Caco-2 (cell line): ENCODE measurements around the gene SAMD5. TPM values are rescaled to one million over a fixed set of nuclear protein-coding genes. Genes with fewer than 3 reads are reported as not detected.

Source experiments
- BruUV-seq: library from RNA; stranded (reverse); fragments of 400-500 nt; replicated peaks from 2 replicates; lab custom pipeline; 2021; lab: Mats Ljungman, UMichigan
- CTCF ChIA-PET: fragments of 300-600 bp; sonication (Branson Sonifier 250); formaldehyde crosslinking; loops from one replicate; lab custom pipeline; 2022; ENCODE audit warnings: antibody characterized with exemption; lab: Charles Lee
- POLR2A ChIA-PET: fragments of 300-600 bp; sonication (Branson Sonifier 250); formaldehyde crosslinking; loops from one replicate; lab custom pipeline; 2022; ENCODE audit warnings: antibody characterized with exemption; lab: Charles Lee
- DNase-seq, 2 experiments: peaks; one replicate each; pipeline versions ENCODE4 v3.0.0 to v3.0.0-alpha.2; 2020 to 2022
- H3K27me3 ChIP-seq: replicated peaks from 2 replicates; pipeline ENCODE4 v1.6.0; 2011; ENCODE audit warnings: low read length; ENCODE audit not compliant: control insufficient read depth, insufficient read depth
- H3K36me3 ChIP-seq: 2 replicates; pipeline ENCODE4 v1.5.1; 2011; ENCODE audit warnings: low read length; ENCODE audit not compliant: control insufficient read depth, insufficient read depth
- H3K4me1 ChIP-seq: fragments of 250-450 bp; sonication (Bioruptor Pico); 2 replicates; pipeline ENCODE4 v1.5.1; 2020; ENCODE audit warnings: mild to moderate bottlenecking
- H3K4me3 ChIP-seq: 2 replicates; pipeline ENCODE4 v1.5.1; 2011; ENCODE audit warnings: low read depth, mild to moderate bottlenecking, control low read depth, low read length
- H3K9me3 ChIP-seq: fragments of 250-450 bp; sonication (Bioruptor Pico); 2 replicates; pipeline ENCODE4 v1.5.1; 2020; ENCODE audit warnings: mild to moderate bottlenecking, moderate library complexity
- H3K27ac Mint-ChIP-seq: one replicate; pipeline ENCODE4 v1.8.0; 2022; ENCODE audit warnings: mixed read lengths; ENCODE audit not compliant: unreplicated experiment
- H3K27me3 Mint-ChIP-seq: one replicate; pipeline ENCODE4 v1.8.0; 2022; ENCODE audit warnings: mixed read lengths; ENCODE audit not compliant: insufficient read depth, unreplicated experiment
- H3K36me3 Mint-ChIP-seq: one replicate; pipeline ENCODE4 v1.8.0; 2022; ENCODE audit warnings: mild to moderate bottlenecking, mixed read lengths; ENCODE audit not compliant: insufficient read depth, unreplicated experiment
- H3K4me1 Mint-ChIP-seq: one replicate; pipeline ENCODE4 v1.8.0; 2022; ENCODE audit warnings: low read depth, mixed read lengths; ENCODE audit not compliant: unreplicated experiment
- H3K4me3 Mint-ChIP-seq: one replicate; pipeline ENCODE4 v1.8.0; 2022; ENCODE audit warnings: mild to moderate bottlenecking, moderate library complexity, mixed read lengths; ENCODE audit not compliant: unreplicated experiment
- H3K9me3 Mint-ChIP-seq: one replicate; pipeline ENCODE4 v1.8.0; 2022; ENCODE audit warnings: mixed read lengths; ENCODE audit not compliant: unreplicated experiment
- intact Hi-C: fragments of 100-400 bp; cut with micrococcal nuclease; formaldehyde crosslinking; loops from one replicate; pipeline ENCODE4 v1.10.0; 2022; ENCODE audit not compliant: unreplicated experiment
- total RNA-seq: library from RNA; stranded (reverse); gene quantifications from 2 replicates; pipeline ENCODE4 v1.2.3, GENCODE V29; 2022
- TF ChIP-seq, protein P1 (sequence below), 2 experiments: fragments of 200-600 bp in 1 of 2; IDR thresholded peaks; 1 replicate in 1 of 2; 2 replicates in 1 of 2; pipeline versions ENCODE4 v1.5.1 to v1.8.0; 2011 to 2022; ENCODE audit warnings: antibody characterized with exemption in 1 of 2, control low read depth in 1 of 2, inconsistent platforms in 1 of 2, low read depth in 1 of 2, low read length in 1 of 2, mild to moderate bottlenecking in 1 of 2, moderate library complexity in 1 of 2; ENCODE audit not compliant: insufficient read depth in 1 of 2, severe bottlenecking in 1 of 2, unreplicated experiment in 1 of 2

Gene SAMD5
- total RNA-seq, 1 experiment from 2014 or later, result 13.4 TPM

DNA sequence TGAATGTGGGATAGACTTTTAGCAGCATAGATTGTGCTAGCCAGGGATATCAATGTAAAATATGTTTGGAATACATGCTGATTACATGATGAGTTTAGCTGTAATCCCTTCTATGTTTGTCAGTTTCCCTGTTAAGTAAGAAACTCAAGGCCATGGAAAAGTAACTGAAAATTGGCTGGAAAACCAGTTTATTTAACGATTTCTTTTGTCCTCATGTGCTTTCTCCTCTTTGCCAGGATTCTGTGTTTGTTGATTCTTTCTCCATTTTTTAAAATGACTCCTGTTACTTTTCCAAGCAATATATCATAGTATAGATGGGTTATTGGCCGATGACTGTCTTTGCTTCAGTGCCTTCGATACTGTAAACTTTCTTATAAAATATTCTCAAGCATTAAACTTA, 87.5 kb downstream of the SAMD5 start:
- BruUV-seq, result no TSS peak
- CTCF ChIA-PET, result no interaction called here
- intact Hi-C loops, result no loop called here

DNA sequence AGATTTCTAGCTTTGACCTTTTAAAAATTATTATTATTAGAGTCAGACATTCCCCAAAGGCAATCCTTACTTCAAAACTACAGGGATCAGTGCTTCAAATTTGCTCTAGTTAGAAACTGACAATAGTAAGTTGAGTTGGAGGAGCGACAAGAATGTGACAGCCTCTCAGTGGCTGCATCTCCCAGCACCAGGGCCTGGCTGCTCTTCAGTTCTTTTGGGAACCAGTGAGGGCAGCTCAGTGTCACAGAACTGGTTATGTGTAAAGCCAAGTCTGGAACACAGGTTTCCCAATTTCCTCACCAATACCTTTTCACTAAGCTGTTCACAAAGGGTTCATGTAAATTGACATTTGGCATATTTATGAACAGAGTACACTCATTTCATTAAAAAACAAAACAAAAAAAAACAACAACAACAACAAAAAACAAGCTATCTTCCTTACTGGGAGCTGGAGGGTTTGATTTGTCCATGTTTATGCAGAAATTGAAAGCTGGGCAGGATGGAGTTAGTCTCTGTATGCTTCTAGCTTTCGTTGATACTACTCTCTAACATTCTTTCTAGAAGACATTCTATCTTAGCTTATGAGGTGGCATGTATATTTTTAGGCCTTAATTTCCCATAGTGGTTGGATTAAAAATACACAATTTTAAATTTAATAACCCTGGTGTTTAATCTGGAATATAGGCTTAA, 95.0 kb downstream of the SAMD5 start:
- Mint-ChIP-seq H3K36me3 (no peaks in the 10 kb centered on the region), H3K27me3 (no peaks in the 10 kb centered on the region), H3K27ac (no peak overlapping the region), H3K9me3 (no peaks in the 10 kb centered on the region), H3K4me3 (no peak overlapping the region), H3K4me1 (no peaks in the 10 kb centered on the region)
- ChIA-PET CTCF (no interaction called here), POLR2A (no interaction called here)
- no peaks in the 10 kb centered on the region for H3K36me3 ChIP-seq
- no peak overlapping the region for H3K4me3 ChIP-seq
- intact Hi-C loops, result no loop called here
- DNase-seq, result no peak
- no peaks in the 10 kb centered on the region for H3K4me1 ChIP-seq
- H3K27me3 ChIP-seq, result no peaks in the 10 kb centered on the region
- no peaks in the 10 kb centered on the region for H3K9me3 ChIP-seq
- TF ChIP-seq, protein P1, sequence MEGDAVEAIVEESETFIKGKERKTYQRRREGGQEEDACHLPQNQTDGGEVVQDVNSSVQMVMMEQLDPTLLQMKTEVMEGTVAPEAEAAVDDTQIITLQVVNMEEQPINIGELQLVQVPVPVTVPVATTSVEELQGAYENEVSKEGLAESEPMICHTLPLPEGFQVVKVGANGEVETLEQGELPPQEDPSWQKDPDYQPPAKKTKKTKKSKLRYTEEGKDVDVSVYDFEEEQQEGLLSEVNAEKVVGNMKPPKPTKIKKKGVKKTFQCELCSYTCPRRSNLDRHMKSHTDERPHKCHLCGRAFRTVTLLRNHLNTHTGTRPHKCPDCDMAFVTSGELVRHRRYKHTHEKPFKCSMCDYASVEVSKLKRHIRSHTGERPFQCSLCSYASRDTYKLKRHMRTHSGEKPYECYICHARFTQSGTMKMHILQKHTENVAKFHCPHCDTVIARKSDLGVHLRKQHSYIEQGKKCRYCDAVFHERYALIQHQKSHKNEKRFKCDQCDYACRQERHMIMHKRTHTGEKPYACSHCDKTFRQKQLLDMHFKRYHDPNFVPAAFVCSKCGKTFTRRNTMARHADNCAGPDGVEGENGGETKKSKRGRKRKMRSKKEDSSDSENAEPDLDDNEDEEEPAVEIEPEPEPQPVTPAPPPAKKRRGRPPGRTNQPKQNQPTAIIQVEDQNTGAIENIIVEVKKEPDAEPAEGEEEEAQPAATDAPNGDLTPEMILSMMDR (IDR thresholded peaks at IDR 0.05; ENCODE audit: insufficient read depth in 1 of 2, low read depth in 1 of 2, low read length in 1 of 2, severe bottlenecking in 1 of 2, unreplicated experiment in 1 of 2), result no peak
- no TSS peak for BruUV-seq

More for the DNA sequence above, 87.5 kb downstream of the SAMD5 start:
- Histone ChIP-seq H3K9me3 (no peaks in the 10 kb centered on the region), H3K4me1 (no peaks in the 10 kb centered on the region), H3K27me3 (no peaks in the 10 kb centered on the region), H3K4me3 (no peak overlapping the region), H3K36me3 (no peaks in the 10 kb centered on the region)
- no peaks in the 10 kb centered on the region for H3K9me3 Mint-ChIP-seq
- H3K4me3 Mint-ChIP-seq, result no peak overlapping the region
- H3K4me1 Mint-ChIP-seq, result no peaks in the 10 kb centered on the region
- H3K27ac Mint-ChIP-seq, result no peak overlapping the region
- no peaks in the 10 kb centered on the region for H3K36me3 Mint-ChIP-seq
- TF ChIP-seq, protein P1 (IDR thresholded peaks at IDR 0.05; ENCODE audit: insufficient read depth in 1 of 2, low read depth in 1 of 2, low read length in 1 of 2, severe bottlenecking in 1 of 2, unreplicated experiment in 1 of 2), result no peak
- POLR2A ChIA-PET, result no interaction called here
- no peaks in the 10 kb centered on the region for H3K27me3 Mint-ChIP-seq
- DNase-seq, result no peak

DNA sequence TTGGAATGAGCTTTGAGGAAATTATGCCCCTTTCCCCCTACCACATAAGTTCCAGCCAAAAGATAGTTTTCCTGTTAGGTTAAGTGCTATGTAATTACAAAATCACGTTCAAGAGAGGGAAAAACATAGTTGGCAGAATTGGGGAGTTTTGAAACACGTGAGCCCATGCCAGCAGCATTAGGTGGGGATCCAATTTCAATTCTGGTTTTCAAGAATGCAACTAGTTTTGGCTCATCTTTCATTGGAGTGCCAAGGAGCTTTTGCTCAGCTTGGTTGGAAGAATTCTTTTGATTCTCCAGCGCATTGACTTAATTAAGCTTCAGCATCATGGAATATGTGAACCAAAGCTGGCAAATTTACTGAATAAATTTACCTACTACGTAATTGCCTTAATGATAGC, 95.9 kb downstream of the SAMD5 start:
- no peaks in the 10 kb centered on the region for H3K4me1 Mint-ChIP-seq
- no peaks in the 10 kb centered on the region for H3K4me1 ChIP-seq
- POLR2A ChIA-PET, result no interaction called here
- no peak overlapping the region for H3K4me3 Mint-ChIP-seq
- no peaks in the 10 kb centered on the region for H3K36me3 Mint-ChIP-seq
- no peaks in the 10 kb centered on the region for H3K27me3 Mint-ChIP-seq
- H3K4me3 ChIP-seq, result no peak overlapping the region
- H3K27me3 ChIP-seq, result no peaks in the 10 kb centered on the region
- H3K27ac Mint-ChIP-seq, result no peak overlapping the region
- intact Hi-C loops, result no loop called here
- CTCF ChIA-PET, result no interaction called here
- no peaks in the 10 kb centered on the region for H3K9me3 ChIP-seq
- no peak for DNase-seq
- H3K36me3 ChIP-seq, result no peaks in the 10 kb centered on the region
- H3K9me3 Mint-ChIP-seq, result no peaks in the 10 kb centered on the region
- TF ChIP-seq, protein P1 (IDR thresholded peaks at IDR 0.05; ENCODE audit: insufficient read depth in 1 of 2, low read depth in 1 of 2, low read length in 1 of 2, severe bottlenecking in 1 of 2, unreplicated experiment in 1 of 2), result no peak
- BruUV-seq, result no TSS peak
